GM19395 (cell line): ENCODE data around the gene OAS3.
"Not testable (repeated sequence)": the region's sequence is repeated elsewhere in the genome, so short reads cannot be mapped to it uniquely, and the experiment has no call there.

Source experiments
- ATAC-seq: cut with Tn5 transposase; IDR thresholded peaks from one replicate; pipeline ENCODE4 v1.9.1; 2021; ENCODE audit warnings: mild to moderate bottlenecking, moderate library complexity; ENCODE audit not compliant: unreplicated experiment

The OAS3 gene

GRCh38 chr12:112950701-112951100 lies 12.4 kb downstream of the OAS3 start:
- ATAC-seq = no peak

- ATAC-seq = not testable (repeated sequence)
Observed at GRCh38 chr12:112957125-112957524, 18.9 kb downstream of the OAS3 start.

- no peak for ATAC-seq
Observed at GRCh38 chr12:112961074-112961473, 22.8 kb downstream of the OAS3 start.

- no peak for ATAC-seq
Observed at GRCh38 chr12:112961536-112961935, 23.3 kb downstream of the OAS3 start.

- no peak for ATAC-seq
Observed at GRCh38 chr12:112962561-112962960, 24.3 kb downstream of the OAS3 start.

- no peak for ATAC-seq
Observed at GRCh38 chr12:112963227-112963861, 25.1 kb downstream of the OAS3 start.

GRCh38 chr12:112964067-112964670 lies 25.9 kb downstream of the OAS3 start:
- no peak for ATAC-seq

GRCh38 chr12:112964915-112965314 lies 26.6 kb downstream of the OAS3 start:
- ATAC-seq = no peak

- ATAC-seq = no peak
Observed at GRCh38 chr12:112965643-112966042, 27.4 kb downstream of the OAS3 start.

GRCh38 chr12:112967306-112967705 lies 29.0 kb downstream of the OAS3 start:
- no peak for ATAC-seq

- no peak for ATAC-seq
Observed at GRCh38 chr12:112967858-112968257, 29.6 kb downstream of the OAS3 start.

- no peak for ATAC-seq
Observed at GRCh38 chr12:112969547-112970306, 31.5 kb downstream of the OAS3 start.

GRCh38 chr12:112970391-112970790 lies 32.1 kb downstream of the OAS3 start:
- ATAC-seq = no peak

GRCh38 chr12:112971248-112971647 lies 33.0 kb downstream of the OAS3 start:
- no peak for ATAC-seq

- no peak for ATAC-seq
Observed at GRCh38 chr12:112973011-112973735, 34.9 kb downstream of the OAS3 start.

GRCh38 chr12:112973818-112974231 lies 35.6 kb downstream of the OAS3 start:
- ATAC-seq = no peak

- ATAC-seq = no peak
Observed at GRCh38 chr12:112974904-112975303, 36.6 kb downstream of the OAS3 start.

- ATAC-seq = no peak
Observed at GRCh38 chr12:112977139-112977538, 38.9 kb downstream of the OAS3 start.

GRCh38 chr12:112977641-112978040 lies 39.4 kb downstream of the OAS3 start:
- ATAC-seq = no peak

- peak; percentile 91 for ATAC-seq
Observed at GRCh38 chr12:112978163-112979040, 40.1 kb downstream of the OAS3 start, which contains the start of gene OAS2. Gene OAS2, plus strand, starts transcription at chr12:112978519. Its CDS starts 90 bp downstream, at chr12:112978609.
